NCI-H2029 treated with DMSO at 0.1 percent for 48 hours (cell line): ENCODE data around the gene OSBPL10.

Experiments
- DNase-seq: peaks from one replicate; lab custom pipeline; 2025; lab: John Stamatoyannopoulos, UW

OSBPL10 gene

DNA sequence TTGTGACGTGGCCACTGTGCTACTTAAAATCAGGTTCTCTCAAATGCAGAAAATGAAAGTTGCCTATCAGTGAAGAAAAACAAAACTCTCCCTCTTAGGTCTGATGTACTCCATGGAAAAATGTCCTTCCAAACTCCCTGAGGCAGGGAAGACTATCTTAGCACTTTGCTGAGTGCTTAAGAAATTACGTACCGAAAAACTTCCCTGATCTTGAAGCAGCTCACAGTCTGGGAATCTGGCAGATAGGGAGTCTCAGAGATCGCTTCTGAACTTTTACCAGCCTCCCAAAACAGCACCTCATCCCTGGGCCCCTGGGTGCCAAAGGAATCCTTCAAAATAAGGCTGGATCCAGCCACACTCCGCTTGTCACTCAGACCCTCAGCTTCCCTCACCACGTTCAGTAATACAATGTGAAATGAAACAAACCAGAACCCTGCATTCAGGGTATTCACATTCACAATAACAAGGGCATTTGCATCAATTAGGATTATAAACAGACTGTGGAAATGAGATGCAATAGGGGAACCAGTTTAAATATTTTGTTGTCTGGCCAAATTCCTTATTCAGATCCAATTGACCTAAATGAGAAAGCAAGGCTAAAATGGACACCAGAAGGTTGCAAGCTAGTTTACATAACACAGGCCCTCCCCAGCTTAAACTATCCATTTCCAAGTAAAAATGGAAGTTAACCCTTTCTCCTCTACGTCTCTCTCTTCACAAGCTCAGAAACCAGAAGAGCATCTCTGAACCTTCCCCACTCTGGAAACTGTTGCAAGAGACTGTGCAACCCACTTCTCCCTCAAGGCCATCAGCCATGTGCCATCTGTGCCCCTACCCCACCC is 20.9 kb downstream of the OSBPL10 start:
- DNase-seq, result no peak

DNA sequence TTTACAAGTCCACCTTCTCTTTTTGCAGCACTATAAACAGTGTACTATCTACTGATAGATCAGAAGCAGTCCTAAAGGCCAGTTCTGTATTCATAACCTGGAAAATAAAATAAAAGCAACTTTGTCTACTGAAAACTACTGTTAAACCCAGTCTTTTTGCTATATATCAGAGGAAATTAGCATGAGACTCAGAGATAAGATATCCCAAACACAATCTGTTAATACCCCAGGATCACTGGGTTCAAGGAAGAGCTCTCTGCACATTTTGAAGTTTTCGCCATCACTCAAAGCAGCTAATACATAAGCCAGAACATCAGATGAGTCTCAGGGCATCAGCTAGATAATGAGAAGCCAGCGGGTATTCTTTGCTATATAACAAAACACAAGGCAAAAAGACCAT is 21.8 kb downstream of the OSBPL10 start:
- DNase-seq, result no peak

DNA sequence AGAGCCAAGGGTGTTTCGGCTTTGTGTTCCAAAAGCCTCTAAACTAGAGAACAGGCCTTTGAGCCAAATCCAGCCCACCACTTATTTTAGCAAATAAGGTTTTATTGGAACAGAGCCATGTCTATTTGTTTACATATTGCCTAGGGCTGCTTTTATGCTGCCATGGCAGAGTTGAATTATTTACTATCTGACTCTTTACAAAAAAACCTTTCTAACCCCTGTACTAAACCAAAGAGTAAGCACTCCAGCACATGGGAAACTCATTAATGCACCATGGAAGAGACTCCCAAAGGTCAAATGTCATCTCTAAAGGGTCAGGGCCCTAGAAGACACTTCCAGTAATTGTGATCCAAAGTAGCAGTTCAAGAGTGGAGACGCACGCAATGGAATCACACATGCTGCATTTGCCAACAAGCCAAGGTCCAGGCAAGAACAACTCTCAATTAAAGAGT is 22.3 kb downstream of the OSBPL10 start:
- peak; percentile 97 for DNase-seq

DNA sequence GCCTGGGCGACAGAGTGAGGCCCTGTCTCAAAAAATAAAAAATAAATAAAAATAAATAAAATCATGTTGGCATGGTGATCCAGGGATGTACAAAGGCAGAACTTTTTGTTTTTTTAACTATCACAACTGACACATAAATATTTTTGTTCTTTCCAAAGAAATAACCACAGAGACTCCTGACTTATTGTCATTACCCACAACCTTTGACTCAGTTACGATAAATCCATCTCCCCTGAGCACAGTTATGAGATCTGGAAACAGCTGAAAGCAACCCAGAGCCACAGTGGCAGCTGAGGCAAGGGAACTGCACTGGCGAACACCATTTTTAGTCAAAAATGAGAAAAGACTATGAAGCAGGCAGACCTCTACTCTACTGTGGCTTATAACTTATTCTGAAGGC is 24.0 kb downstream of the OSBPL10 start:
- no peak for DNase-seq

DNA sequence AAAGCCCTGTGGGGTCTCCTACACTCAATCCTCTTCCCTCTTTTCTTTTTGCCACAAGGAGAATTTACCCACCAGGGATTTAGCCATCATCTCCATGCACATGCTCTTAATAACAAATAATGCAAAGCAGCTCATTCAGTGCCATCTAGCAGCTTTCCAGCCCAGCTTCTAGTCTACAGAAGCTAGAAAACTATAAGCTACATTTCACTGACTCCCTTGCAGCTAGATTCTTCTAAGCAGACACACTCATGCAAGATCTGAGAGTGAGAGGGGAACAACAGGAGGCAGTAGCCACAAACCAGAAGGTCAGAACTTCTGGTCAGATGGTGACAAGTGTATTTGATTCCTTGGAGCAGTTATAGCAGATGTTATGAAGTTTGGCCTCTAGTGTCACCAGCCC is 25.5 kb downstream of the OSBPL10 start:
- DNase-seq, result no peak

GRCh38 chr3:31953636-31954035 is 27.4 kb downstream of the OSBPL10 start:
- no peak for DNase-seq

DNA sequence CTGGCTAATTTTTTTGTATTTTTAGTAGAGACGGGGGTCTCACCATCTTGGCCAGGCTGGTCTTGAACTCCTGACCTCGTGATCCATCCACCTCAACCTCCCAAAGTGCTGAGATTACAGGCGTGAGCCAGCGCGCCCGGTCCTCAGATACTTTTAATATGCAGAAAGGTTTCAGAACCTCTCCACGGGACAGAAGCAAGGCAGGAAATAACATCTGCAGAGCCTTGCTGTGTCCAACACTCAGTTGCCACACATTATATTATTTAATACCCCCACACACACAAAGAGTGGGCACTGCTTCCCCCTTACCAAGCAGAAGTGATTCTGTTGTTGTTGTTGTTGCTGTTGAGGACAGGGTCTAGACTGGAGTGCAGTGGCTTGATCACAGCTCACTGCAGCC is 28.0 kb downstream of the OSBPL10 start:
- DNase-seq, result no peak

DNA sequence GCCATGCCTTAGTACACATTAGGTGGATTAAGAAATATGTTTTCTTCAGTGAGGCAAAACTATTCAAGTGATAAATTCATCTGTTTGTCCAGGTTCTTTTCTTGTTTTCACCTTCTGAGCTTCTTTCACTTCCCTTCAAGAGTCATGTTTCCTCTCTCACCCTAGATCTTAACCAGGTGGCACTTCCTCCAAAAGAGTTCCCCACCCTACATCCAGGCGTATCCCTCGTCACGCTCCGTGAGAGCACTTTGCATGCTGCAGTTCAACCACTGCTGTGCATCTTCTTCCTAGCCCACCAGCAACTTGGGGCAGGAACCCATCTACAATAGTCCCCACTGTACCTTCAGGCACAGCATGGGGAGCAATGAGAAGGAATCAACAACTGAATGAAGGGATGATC is 28.9 kb downstream of the OSBPL10 start:
- no peak for DNase-seq

GRCh38 chr3:31948280-31948679 is 32.8 kb downstream of the OSBPL10 start:
- no peak for DNase-seq

GRCh38 chr3:31947671-31948091 is 33.4 kb downstream of the OSBPL10 start:
- no peak for DNase-seq

GRCh38 chr3:31947162-31947561 is 33.9 kb downstream of the OSBPL10 start:
- DNase-seq, result no peak

- DNase-seq, result no peak
Observed at GRCh38 chr3:31946484-31947081, 34.5 kb downstream of the OSBPL10 start.

DNA sequence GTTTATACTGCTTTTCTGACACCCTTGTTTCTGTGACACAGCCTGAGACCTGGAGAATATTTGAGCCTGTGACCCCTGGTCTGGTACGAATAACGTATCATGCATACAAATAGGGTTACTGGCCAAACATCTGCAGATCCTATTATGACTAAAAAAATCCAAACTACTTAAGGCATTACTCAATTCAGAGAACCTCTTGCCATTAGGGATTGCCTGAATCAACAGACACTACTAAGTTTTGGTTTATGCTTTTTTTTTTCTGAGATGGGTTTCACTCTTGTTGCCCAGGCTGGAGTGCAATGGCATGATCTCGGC is 35.4 kb downstream of the OSBPL10 start:
- DNase-seq, result no peak

- no peak for DNase-seq
Observed at GRCh38 chr3:31943041-31943440, 38.0 kb downstream of the OSBPL10 start.

DNA sequence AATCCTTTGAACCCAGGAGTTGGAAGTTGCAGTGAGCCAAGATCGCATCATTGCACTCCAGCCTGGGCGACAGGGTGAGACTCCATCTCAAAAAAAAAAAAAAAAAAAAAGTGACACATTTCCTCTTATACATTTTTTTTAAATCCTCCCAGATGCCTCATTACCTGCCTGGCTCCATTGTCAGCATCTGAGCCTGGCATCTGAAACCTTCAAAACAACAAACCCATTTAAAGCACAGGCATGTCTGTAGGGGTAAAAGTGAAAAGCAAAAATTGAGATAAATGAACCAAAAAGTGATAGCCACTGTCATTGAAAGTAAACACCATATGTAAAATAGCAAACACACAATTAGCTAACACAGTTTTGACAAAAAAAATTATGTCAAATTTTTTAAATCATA is 38.6 kb downstream of the OSBPL10 start:
- no peak for DNase-seq

GRCh38 chr3:31937225-31937624 is 43.8 kb downstream of the OSBPL10 start:
- no peak for DNase-seq

- no peak for DNase-seq
Observed at GRCh38 chr3:31936420-31937060, 44.5 kb downstream of the OSBPL10 start.

GRCh38 chr3:31934866-31935265 is 46.2 kb downstream of the OSBPL10 start:
- no peak for DNase-seq

DNA sequence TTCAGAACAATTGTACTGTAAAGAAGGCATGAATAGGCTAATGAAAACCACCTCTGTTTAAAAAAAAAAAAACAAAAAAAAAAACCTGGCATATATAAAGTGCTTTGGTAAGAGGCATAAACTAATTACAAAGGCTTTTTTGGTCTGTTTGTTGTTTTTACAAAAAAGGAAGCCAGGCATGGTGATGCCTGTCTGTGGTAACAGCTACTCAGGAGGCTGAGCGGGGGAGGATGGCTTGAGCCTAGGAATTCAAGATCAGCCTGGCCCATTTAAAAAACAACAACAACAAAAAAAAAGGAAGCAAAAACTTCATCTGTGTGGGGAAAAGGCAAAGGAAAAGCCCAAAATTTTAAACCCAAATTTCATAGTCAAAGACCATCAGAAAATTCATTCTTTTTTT is 47.0 kb downstream of the OSBPL10 start:
- DNase-seq, result no peak

DNA sequence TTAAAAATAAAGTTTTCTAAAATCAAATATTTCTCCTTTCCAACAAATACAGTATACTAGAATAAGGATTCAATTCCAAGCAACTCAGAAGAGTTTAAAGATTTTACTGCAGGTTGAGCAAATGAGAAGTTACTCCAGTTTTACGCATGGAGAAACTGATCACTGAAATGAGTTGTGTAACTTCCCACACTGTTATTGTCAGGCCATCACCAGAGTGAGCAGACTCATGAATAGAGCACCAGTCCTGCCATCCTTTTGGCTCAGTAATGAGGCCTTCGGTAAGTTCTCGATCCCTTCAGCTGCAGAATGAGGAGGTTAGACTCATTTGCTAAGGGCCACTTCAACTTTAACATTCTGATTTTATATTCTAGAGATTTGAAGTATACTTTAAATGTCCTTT is 48.1 kb downstream of the OSBPL10 start:
- no peak for DNase-seq

- no peak for DNase-seq
Observed at GRCh38 chr3:31929826-31930502, 51.1 kb downstream of the OSBPL10 start.

GRCh38 chr3:31927811-31928210 is 53.3 kb downstream of the OSBPL10 start:
- no peak for DNase-seq

GRCh38 chr3:31926543-31926942 is 54.5 kb downstream of the OSBPL10 start:
- DNase-seq, result no peak
